ENCODE results near the gene ACBD4. TPM values are rescaled to one million over a fixed set of nuclear protein-coding genes. Genes with fewer than 3 reads are reported as not detected.

ACBD4 gene
- total and polyA plus RNA-seq, 2 of the 13 experiments (the other 11 are each of a cell fraction or from before 2014, with no cell fraction given) = 16.1 to 26.9 TPM

DNA sequence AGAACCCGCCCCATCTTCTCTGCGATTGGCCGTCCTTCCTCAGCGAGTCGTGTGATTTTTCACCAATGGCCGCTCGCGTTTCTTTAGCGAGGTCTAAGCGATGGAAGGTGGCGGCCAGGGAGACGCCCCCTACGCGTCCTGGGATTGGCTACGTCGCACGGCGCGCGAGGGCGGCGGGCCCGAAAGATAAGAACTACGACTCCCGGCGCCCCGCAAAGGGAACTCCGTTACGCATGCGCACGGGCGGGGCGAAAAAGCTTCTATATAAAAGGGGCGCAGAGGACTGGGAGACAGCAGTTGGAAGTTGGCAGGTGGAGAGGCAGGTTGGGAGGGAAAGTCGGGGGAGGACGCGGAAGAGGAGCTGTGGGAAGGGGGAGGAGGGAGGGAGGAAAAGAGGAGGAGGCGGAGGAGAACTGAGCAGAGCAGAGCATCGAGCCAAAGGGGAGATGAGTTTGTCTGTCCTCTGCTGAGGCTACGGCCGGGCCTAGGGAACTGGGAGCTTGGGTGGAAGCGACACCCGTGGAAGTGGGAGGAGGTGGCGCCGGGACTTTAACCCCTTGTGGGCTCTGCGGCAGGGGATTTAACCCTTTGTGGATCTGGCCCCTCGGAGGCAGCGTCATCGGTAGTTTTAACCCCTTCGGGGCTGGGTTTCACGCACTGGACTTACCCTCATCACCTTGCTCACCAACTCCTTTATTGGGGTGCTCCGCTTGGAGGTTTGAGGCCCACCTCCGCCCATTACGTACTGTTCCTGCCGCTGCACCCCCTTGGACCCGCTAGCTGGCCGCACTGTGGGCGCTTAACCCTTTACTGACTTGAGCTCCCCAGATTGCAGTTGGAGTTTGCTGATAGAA is 12.9 kb downstream of the ACBD4 start, which contains the start of gene HEXIM1 (continued):
- TF ChIP-seq ZFP41 (CRISPR knock-in tag; IDR thresholded peaks at IDR 0.05; ENCODE audit: borderline replicate concordance) (no peak), NR2F6 (IDR thresholded peaks at IDR 0.05) (no peak), NR2F6 (CRISPR knock-in tag; IDR thresholded peaks at IDR 0.05) (peak; percentile 54), TCF7L2 (IDR thresholded peaks at IDR 0.05; ENCODE audit: low read depth, low read length) (no peak), CBX1 (IDR thresholded peaks at IDR 0.05; ENCODE audit: low read depth) (peak; percentile 99), ZZZ3 (CRISPR knock-in tag; IDR thresholded peaks at IDR 0.05; ENCODE audit: borderline replicate concordance) (peak; percentile 23; the same call in 1 of the 2 replicates), SNAI1 (CRISPR knock-in tag; IDR thresholded peaks at IDR 0.05; ENCODE audit: borderline replicate concordance) (peak; percentile 55; the same call in 1 of the 2 replicates), SP2 (CRISPR knock-in tag; IDR thresholded peaks at IDR 0.05) (peak; percentile 86), ZNF333 (CRISPR knock-in tag; IDR thresholded peaks at IDR 0.05; ENCODE audit: borderline replicate concordance) (peak; percentile 40; the same call in 1 of the 2 replicates), SIN3B (IDR thresholded peaks at IDR 0.05; ENCODE audit: low read length) (peak; percentile 34), NFE2L2 (IDR thresholded peaks at IDR 0.05; ENCODE audit: low read length) (no peak; the same call in 1 of the 2 replicates), ARNT (IDR thresholded peaks at IDR 0.05) (no peak), ZNF101 (CRISPR knock-in tag; IDR thresholded peaks at IDR 0.05; ENCODE audit: borderline replicate concordance, low read depth) (no peak), ZNF431 (CRISPR knock-in tag; IDR thresholded peaks at IDR 0.05; ENCODE audit: borderline replicate concordance, low read depth) (no peak; the same call in 1 of the 2 replicates), MTA3 (CRISPR knock-in tag; IDR thresholded peaks at IDR 0.05) (no peak), ZC3H13 (CRISPR knock-in tag; IDR thresholded peaks at IDR 0.05) (peak; percentile 91), ZIK1 (CRISPR knock-in tag; IDR thresholded peaks at IDR 0.05; ENCODE audit: borderline replicate concordance, low read depth) (no peak), BRD4 (CRISPR knock-in tag; IDR thresholded peaks at IDR 0.05) (peak; percentile 57; the same call in 1 of the 2 replicates), PHF8 (CRISPR knock-in tag; IDR thresholded peaks at IDR 0.05) (no peak; the same call in none of the 2 replicates), FOXA3 (CRISPR knock-in tag; IDR thresholded peaks at IDR 0.05) (no peak; the same call in 1 of the 2 replicates)
- TF ChIP-seq, protein P1, sequence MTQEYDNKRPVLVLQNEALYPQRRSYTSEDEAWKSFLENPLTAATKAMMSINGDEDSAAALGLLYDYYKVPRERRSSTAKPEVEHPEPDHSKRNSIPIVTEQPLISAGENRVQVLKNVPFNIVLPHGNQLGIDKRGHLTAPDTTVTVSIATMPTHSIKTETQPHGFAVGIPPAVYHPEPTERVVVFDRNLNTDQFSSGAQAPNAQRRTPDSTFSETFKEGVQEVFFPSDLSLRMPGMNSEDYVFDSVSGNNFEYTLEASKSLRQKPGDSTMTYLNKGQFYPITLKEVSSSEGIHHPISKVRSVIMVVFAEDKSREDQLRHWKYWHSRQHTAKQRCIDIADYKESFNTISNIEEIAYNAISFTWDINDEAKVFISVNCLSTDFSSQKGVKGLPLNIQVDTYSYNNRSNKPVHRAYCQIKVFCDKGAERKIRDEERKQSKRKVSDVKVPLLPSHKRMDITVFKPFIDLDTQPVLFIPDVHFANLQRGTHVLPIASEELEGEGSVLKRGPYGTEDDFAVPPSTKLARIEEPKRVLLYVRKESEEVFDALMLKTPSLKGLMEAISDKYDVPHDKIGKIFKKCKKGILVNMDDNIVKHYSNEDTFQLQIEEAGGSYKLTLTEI (CRISPR knock-in tag; conservative IDR thresholded peaks at IDR 0.05) = no peak
- TF ChIP-seq, protein P2, sequence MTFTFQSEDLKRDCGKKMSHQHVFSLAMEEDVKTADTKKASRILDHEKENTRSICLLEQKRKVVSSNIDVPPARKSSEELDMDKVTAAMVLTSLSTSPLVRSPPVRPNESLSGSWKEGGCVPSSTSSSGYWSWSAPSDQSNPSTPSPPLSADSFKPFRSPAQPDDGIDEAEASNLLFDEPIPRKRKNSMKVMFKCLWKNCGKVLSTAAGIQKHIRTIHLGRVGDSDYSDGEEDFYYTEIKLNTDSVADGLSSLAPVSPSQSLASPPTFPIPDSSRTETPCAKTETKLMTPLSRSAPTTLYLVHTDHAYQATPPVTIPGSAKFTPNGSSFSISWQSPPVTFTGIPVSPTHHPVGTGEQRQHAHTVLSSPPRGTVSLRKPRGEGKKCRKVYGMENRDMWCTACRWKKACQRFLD (CRISPR knock-in tag; IDR thresholded peaks at IDR 0.05; ENCODE audit: borderline replicate concordance) = peak; percentile 67
- TF ChIP-seq, protein P3, sequence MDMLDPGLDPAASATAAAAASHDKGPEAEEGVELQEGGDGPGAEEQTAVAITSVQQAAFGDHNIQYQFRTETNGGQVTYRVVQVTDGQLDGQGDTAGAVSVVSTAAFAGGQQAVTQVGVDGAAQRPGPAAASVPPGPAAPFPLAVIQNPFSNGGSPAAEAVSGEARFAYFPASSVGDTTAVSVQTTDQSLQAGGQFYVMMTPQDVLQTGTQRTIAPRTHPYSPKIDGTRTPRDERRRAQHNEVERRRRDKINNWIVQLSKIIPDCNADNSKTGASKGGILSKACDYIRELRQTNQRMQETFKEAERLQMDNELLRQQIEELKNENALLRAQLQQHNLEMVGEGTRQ (IDR thresholded peaks at IDR 0.05; ENCODE audit: low read depth, low read length) = 0 out of 2 replicates have a peak, but pooled peaks have one; percentile 6
- TF ChIP-seq, protein P3 (CRISPR knock-in tag; IDR thresholded peaks at IDR 0.05; ENCODE audit: borderline replicate concordance) = peak; percentile 3; the same call in 1 of the 2 replicates
- TF ChIP-seq, protein P4, sequence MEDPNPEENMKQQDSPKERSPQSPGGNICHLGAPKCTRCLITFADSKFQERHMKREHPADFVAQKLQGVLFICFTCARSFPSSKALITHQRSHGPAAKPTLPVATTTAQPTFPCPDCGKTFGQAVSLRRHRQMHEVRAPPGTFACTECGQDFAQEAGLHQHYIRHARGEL (CRISPR knock-in tag; IDR thresholded peaks at IDR 0.05) = 0 out of 2 replicates have a peak, but pooled peaks have one; percentile 53
